ENCODE data around the gene GAREM2.

Gene GAREM2

GRCh38 chr2:26216587-26216986 is 43.7 kb downstream of the GAREM2 start:
- TF ChIP-seq GATA2 (IDR thresholded peaks at IDR 0.05; ENCODE audit: low read depth, low read length) (no peak), GATA3 (IDR thresholded peaks at IDR 0.05; ENCODE audit: low read depth, low read length) (no peak)

GRCh38 chr2:26217720-26218119 is 44.8 kb downstream of the GAREM2 start:
- TF ChIP-seq GATA3 (IDR thresholded peaks at IDR 0.05; ENCODE audit: low read depth, low read length) (no peak), GATA2 (IDR thresholded peaks at IDR 0.05; ENCODE audit: low read depth, low read length) (no peak)

GRCh38 chr2:26223018-26223417 is 50.1 kb downstream of the GAREM2 start:
- TF ChIP-seq GATA3 (IDR thresholded peaks at IDR 0.05; ENCODE audit: low read depth, low read length) (no peak), GATA2 (IDR thresholded peaks at IDR 0.05; ENCODE audit: low read depth, low read length) (no peak)

GRCh38 chr2:26224095-26224494 is 51.2 kb downstream of the GAREM2 start:
- TF ChIP-seq GATA2 (IDR thresholded peaks at IDR 0.05; ENCODE audit: low read depth, low read length) (no peak), GATA3 (IDR thresholded peaks at IDR 0.05; ENCODE audit: low read depth, low read length) (no peak)

GRCh38 chr2:26229595-26229994 is 56.7 kb downstream of the GAREM2 start:
- TF ChIP-seq GATA2 (IDR thresholded peaks at IDR 0.05; ENCODE audit: low read depth, low read length) (no peak), GATA3 (IDR thresholded peaks at IDR 0.05; ENCODE audit: low read depth, low read length) (no peak)

GRCh38 chr2:26230806-26231205 is 57.9 kb downstream of the GAREM2 start:
- TF ChIP-seq GATA2 (IDR thresholded peaks at IDR 0.05; ENCODE audit: low read depth, low read length) (no peak), GATA3 (IDR thresholded peaks at IDR 0.05; ENCODE audit: low read depth, low read length) (no peak)

- no peak for TF ChIP-seq GATA2 (IDR thresholded peaks at IDR 0.05; ENCODE audit: low read depth, low read length)
- TF ChIP-seq GATA3 (IDR thresholded peaks at IDR 0.05; ENCODE audit: low read depth, low read length) = no peak
Measured at GRCh38 chr2:26235089-26235488, 62.2 kb downstream of the GAREM2 start.

GRCh38 chr2:26237868-26238267 is 65.0 kb downstream of the GAREM2 start:
- TF ChIP-seq GATA3 (IDR thresholded peaks at IDR 0.05; ENCODE audit: low read depth, low read length) (no peak), GATA2 (IDR thresholded peaks at IDR 0.05; ENCODE audit: low read depth, low read length) (no peak)

- no peak for TF ChIP-seq GATA3 (IDR thresholded peaks at IDR 0.05; ENCODE audit: low read depth, low read length)
Measured at GRCh38 chr2:26238311-26238958, 65.5 kb downstream of the GAREM2 start.
